IPS-NIHi11 (cell line): ENCODE measurements around the gene PDE4B.

ENCODE experiments used
- DNase-seq: peaks from one replicate; pipeline ENCODE4 v3.0.0; 2012; ENCODE audit warnings: mixed read lengths, low spot score

PDE4B gene

GRCh38 chr1:65882076-65882475 is 89.4 kb downstream of the PDE4B start:
- no peak for DNase-seq

- no peak for DNase-seq
Observed at GRCh38 chr1:65889441-65889840, 96.7 kb downstream of the PDE4B start.

- no peak for DNase-seq
Observed at GRCh38 chr1:65890201-65890843, 97.6 kb downstream of the PDE4B start.

GRCh38 chr1:65894738-65895605 is 102.3 kb downstream of the PDE4B start:
- no peak for DNase-seq

- no peak for DNase-seq
Observed at GRCh38 chr1:65896721-65897120, 104.0 kb downstream of the PDE4B start.

- no peak for DNase-seq
Observed at GRCh38 chr1:65897485-65897884, 104.8 kb downstream of the PDE4B start.

GRCh38 chr1:65904681-65905083 is 112.0 kb downstream of the PDE4B start:
- no peak for DNase-seq

- DNase-seq, result no peak
Observed at GRCh38 chr1:65910432-65910831, 117.7 kb downstream of the PDE4B start.

GRCh38 chr1:65911679-65912078 is 119.0 kb downstream of the PDE4B start:
- DNase-seq, result no peak

- DNase-seq, result no peak
Observed at GRCh38 chr1:65918564-65918963, 125.9 kb downstream of the PDE4B start.

- no peak for DNase-seq
Observed at GRCh38 chr1:65921446-65921845, 128.8 kb downstream of the PDE4B start.

GRCh38 chr1:65924471-65924870 is 131.8 kb downstream of the PDE4B start:
- no peak for DNase-seq

- no peak for DNase-seq
Observed at GRCh38 chr1:65938506-65938905, 145.8 kb downstream of the PDE4B start.

GRCh38 chr1:65939191-65939590 is 146.5 kb downstream of the PDE4B start:
- DNase-seq, result no peak

- no peak for DNase-seq
Observed at GRCh38 chr1:65939636-65940035, 146.9 kb downstream of the PDE4B start.

- no peak for DNase-seq
Observed at GRCh38 chr1:65940126-65940525, 147.4 kb downstream of the PDE4B start.

- no peak for DNase-seq
Observed at GRCh38 chr1:65942476-65942875, 149.8 kb downstream of the PDE4B start.

GRCh38 chr1:65946376-65946775 is 153.7 kb downstream of the PDE4B start:
- no peak for DNase-seq

- DNase-seq, result no peak
Observed at GRCh38 chr1:65946960-65947359, 154.3 kb downstream of the PDE4B start.

- no peak for DNase-seq
Observed at GRCh38 chr1:65948609-65949229, 156.0 kb downstream of the PDE4B start.

- no peak for DNase-seq
Observed at GRCh38 chr1:65949230-65949626, 156.5 kb downstream of the PDE4B start.

- no peak for DNase-seq
Observed at GRCh38 chr1:65949933-65950332, 157.2 kb downstream of the PDE4B start.

- no peak for DNase-seq
Observed at GRCh38 chr1:65952696-65953095, 160.0 kb downstream of the PDE4B start.
